Right lobe of liver (tissue), 4 donors: ENCODE measurements around the gene NEU4.

Source experiments
- CTCF ChIP-seq, 4 donors: fragments of 200-600 bp in 3 of 4; fragments of 450-650 bp in 1 of 4; IDR thresholded peaks; one replicate each; pipeline versions ENCODE4 v1.5.1 to v1.8.0; 2016 to 2022; ENCODE audit warnings: antibody characterized with exemption in 4 of 4, mild to moderate bottlenecking in 2 of 4
- POLR2A ChIP-seq: fragments of 450-650 bp; IDR thresholded peaks from one replicate; pipeline ENCODE4 v1.6.1; 2017; ENCODE audit warnings: antibody characterized with exemption, mild to moderate bottlenecking
- donor health status: DM: no; HTN: no; CAD: no.
- donor health status: DM: no; HTN: no; CAD: no.
- donor health status: DM: no; HTN: yes; CAD: no.

- TF ChIP-seq CTCF (IDR thresholded peaks at IDR 0.05) (no peak), POLR2A (no peak)
Observed at GRCh38 chr2:241843321-241844065, 34.5 kb downstream of the NEU4 start.
